ENCODE results near the gene C17orf100.
A peak's percentile ranks its signal among the peaks of the same experiment; 100 is the strongest.

Gene C17orf100

DNA sequence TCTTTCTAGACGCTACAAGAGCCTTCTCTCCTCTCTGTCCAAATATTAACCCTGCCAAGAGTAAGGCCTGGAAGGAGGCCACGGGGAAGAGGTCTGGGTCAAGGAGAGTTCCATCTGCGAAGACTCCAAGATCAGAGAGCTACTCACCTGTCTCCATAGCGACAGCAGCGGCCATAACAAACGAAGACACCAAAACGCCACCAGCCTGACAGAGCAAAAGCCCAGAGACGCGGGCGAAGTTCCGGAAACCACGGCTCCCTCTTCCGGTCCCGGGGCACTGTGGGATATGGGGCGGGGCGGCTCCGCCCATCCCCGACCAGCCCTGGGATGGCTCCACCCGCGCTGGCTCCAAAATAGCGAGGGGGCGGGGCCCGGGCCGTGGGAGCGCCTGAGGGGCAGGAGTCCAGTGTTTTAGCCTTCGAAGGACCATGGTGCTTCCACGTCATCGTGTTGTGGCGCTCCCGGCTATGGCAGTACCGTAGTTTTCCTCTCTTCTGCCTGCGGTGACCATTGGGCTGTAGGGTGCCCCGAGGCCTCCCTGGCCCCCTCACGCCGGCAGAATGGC lies at the start of gene C17orf100, which contains the start of gene MED31:
Gene C17orf100 (plus strand): TSS at position 409 of the 565 bp plus-strand sequence. CDS start 152 bp downstream, at position 561.
Gene MED31 (minus strand): TSS at position 252 of the 565 bp plus-strand sequence. CDS start 77 bp downstream, at position 175.
- DNase-seq (ENCODE audit: low read depth in 2 of 2), result peak; percentile 92 to 95

DNA sequence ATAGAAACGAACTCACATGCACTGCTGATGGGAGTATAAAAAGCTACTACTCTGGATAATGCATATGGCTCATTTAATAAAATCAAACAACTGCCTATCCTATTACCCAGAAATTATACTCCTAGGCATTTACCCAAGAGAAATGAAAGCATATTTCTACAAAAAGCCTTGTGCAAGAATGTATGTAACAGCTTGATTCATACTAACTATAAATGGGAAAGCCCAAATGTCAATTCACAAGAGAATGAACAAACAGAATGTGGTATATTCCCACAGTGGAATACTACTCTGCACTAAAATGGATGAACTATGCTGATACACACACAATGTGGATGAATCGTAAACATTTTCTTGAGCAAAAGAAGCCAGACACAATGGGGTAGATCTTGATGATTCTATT lies 49.4 kb upstream of the C17orf100 start:
- DNase-seq (ENCODE audit: low read depth in 2 of 2), result no peak

GRCh38 chr17:6603744-6604325 lies 47.7 kb upstream of the C17orf100 start:
- DNase-seq (ENCODE audit: low read depth in 2 of 2), result no peak

DNA sequence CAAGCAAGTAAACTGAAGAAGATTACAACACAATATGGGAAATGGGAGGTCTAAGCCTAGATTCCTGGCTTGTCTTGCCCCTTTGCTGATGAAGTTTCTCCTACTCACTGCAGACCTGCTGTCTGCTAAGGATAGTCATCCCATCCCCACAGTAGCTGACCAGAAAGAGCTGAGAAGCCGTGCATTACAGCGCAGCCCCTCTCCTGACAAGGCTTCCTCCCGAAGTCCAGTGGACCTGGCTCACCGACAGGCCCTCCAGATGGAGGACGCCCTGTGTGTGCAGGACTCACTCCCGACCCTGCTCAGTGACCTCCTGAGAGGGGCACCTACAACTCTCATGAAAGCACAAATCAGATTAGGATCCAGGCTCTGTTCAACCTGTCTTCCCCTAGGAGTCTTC lies 46.4 kb upstream of the C17orf100 start:
- DNase-seq (ENCODE audit: low read depth in 2 of 2), result no peak

DNA sequence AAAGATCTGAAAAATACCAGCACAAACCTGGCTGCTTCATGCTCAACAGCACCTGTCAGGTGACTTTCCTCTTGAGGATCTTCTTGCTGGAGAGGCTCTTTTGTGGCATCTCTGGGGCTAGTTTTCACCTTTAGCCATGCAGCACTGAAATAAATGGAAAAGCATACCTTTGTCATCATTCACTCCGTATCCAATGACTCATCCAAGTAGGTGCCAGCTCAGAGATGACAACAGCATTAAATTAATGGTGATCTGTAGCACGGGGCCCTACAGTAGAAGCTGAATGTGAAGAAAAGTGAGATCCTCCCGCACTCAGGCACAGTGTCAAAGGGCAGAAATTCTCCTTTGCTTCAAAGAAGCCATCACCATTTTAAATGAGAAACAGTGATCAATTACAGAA lies 43.2 kb upstream of the C17orf100 start:
- DNase-seq (ENCODE audit: low read depth in 2 of 2), result no peak

- DNase-seq (ENCODE audit: low read depth in 2 of 2), result no peak
Measured at GRCh38 chr17:6610011-6610410, 41.6 kb upstream of the C17orf100 start.

DNA sequence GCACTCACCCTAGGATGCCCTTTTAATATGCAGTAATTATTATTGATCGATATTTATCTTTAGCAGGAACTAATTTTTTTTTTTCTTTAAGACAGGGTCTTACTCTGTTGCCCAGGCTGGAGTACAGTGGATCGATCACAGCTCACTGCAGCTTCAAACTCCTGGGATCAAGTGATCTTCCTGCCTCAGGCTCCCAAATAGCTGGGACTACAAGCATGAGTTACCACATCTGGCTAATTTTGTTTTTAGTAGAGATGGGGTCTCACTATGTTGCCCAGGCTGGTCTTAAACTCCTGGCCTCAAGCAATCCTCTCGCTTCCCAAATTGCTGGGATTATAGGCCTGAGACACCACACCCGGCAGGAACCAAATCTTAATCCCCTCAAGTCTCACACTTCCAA lies 40.3 kb upstream of the C17orf100 start:
- DNase-seq (ENCODE audit: low read depth in 2 of 2), result no peak

DNA sequence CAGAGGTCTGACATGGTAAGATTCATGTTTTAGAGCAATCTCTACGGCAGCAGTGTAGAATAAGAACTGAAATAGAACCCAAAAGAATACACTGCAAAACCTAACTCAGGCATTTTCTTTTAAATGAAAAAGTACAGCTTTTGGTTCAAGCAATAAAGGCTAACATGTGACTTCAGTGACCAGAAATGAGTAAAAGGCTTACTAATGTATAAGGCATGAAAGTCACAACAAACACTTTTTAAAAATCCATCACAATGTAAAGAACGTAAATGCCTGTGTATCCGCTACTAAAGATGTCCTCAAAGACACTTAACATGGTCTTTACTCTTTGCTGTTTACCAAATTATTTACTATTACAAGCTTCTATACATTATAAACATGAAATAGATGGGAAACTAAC lies 27.6 kb upstream of the C17orf100 start:
- no peak for DNase-seq (ENCODE audit: low read depth in 2 of 2)

GRCh38 chr17:6626616-6627015 lies 24.9 kb upstream of the C17orf100 start:
- DNase-seq (ENCODE audit: low read depth in 2 of 2), result no peak

DNA sequence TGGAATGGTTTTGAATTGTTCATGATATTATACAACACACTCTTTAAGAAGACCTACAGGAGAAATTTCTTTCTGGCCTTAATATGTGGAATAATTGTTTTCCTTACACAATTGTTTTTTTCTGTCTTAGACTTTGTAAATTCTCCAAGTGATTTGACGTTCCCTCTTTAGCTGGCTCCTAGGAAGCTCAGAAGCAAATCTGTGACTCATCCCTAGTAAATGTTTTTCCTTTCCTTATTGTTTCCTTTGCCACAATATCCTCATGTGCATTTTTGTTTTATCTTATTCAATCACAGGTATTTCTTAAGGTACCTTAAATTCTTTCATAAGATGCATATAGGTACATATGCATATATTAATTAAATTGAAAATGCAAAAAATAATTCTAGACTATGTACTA lies 24.5 kb upstream of the C17orf100 start:
- DNase-seq (ENCODE audit: low read depth in 2 of 2), result no peak

- no peak for DNase-seq (ENCODE audit: low read depth in 2 of 2)
Measured at GRCh38 chr17:6630390-6630789, 21.2 kb upstream of the C17orf100 start.

GRCh38 chr17:6632530-6632929 lies 19.0 kb upstream of the C17orf100 start:
- DNase-seq (ENCODE audit: low read depth in 2 of 2), result no peak

GRCh38 chr17:6633263-6633662 lies 18.3 kb upstream of the C17orf100 start:
- no peak for DNase-seq (ENCODE audit: low read depth in 2 of 2)

- DNase-seq (ENCODE audit: low read depth in 2 of 2), result no peak
Measured at GRCh38 chr17:6636105-6636504, 15.5 kb upstream of the C17orf100 start.

DNA sequence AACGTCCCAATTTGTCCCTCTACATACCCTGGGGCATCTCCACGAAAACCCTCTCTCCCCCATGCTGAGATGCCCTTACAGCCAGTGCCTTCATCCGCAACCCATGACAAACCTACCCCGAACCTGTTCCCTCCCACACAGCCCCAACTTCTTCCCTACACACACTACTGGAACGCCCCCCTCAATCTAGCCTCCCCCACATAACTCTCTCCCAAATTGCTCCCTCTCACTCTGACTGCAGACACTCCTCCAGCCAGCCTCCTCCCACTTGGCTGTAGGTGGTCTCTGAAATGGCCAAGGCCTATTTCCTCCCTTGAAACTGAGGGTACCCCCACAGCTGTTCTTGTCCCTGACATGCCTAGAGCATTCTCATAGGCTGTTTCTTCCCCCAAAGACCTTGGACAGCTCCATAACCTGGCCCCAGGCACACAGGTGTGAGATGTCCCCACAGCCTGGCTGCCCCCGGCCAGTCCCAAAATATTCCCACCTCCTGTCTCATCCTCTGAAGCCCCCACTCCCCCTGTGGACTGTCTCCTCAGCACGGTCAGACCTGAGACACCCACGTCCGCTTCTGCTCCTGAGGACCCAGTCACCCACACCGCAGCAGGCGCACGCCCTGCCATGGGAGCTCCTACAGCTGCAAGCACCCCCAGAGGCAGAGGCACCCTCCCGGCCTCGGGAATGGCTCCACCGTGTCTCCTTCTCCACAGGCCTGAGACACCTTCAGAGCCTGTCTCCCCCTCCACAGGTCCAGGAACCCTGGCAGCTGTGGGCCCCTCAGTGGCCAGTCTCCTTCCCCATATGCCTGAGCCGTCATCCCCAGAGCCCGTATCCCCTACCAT lies 14.7 kb upstream of the C17orf100 start:
- DNase-seq (ENCODE audit: low read depth in 2 of 2), result no peak

DNA sequence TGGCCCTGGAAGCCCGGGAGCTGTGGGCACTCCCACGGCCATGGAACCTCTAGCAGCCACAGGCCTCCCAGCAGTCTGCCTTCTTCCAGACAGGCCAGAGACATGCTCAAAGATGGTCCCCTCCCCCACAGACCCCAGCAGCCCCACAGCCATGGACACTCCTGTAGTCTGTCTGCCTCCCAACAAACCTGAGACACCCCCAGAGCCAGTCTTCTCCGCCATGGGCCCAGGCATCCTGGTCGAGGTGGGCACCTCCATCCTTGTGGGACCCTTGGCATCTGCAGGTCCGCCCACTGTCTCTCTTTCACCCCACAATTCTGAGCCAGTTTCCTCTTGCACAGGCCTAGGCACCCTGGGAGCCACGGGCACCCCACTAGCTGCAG lies 14.1 kb upstream of the C17orf100 start:
- DNase-seq (ENCODE audit: low read depth in 2 of 2), result no peak

GRCh38 chr17:6638046-6638908 lies 13.3 kb upstream of the C17orf100 start:
- DNase-seq (ENCODE audit: low read depth in 2 of 2), result no peak

DNA sequence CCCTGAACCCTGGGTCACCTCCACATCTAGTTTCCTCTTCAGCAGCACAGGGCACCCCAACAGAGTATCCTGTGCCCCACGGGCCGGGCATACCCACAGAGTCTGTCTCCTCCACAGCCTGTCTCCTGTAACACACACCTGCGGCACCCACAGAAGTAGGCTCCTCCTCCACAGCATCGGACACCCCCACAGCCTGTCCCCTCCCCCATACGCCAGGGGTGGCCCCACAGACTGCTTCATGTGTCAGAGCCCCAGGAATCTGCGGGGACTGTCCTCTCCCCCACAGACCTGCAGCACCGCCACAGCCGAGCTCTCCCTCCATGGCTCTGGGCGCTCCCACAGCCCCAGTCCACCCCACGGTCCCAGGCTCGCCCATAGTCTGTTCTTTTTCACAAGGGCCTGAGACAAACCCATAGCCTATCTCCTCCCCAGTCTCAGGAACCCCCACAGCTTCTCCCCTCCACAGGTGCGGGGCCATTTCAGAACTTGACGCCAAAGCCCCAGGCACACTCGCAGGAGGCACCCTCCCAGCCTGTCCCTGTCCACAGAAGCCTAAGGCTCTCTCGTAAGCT lies 12.5 kb upstream of the C17orf100 start:
- DNase-seq (ENCODE audit: low read depth in 2 of 2), result no peak

DNA sequence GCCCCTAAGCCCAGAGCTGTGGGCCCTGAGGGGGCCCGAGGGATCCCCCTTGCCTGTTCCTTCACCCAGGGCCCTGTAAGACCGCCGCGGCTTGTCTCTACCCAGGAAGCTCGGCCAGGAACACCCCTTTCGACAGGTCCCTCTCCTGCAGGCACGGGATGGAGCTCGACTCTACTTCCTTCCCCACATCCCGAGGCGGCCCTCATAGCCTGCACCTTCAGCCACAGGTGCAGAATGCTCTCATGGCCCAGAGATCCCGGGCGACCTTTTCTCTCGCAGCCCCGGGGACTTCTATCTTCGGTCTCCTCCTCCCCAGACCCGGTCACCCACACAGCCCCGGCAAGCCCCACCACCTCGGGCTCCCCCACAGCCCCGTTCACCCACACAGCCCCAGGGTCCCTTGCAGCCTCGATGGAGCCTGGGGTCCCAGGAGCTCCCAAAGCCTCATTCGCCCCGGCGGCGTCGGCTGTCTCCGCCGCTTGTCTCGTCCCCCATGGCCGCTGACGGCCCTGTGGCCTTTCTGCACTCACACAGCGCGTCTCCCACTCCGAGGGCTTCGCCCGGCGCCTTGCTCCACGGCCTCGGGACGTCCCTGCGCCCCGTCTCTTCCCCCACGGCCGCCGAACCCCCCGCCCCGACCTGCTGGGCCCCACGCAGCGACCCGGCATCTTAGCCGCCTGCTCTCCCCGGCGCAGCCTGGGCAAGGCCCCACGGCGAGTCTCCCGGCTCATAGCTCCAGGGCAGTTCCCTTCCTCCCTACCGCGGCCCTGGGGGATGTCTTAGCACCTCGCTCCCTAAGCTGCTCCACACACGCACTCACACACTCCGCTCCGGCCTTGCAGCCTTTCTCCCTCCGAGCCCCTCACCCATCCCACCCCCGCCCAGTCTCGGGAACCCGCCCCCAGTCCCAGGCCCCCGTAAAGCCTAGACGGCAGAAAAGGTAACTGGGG lies 11.7 kb upstream of the C17orf100 start:
- no peak for DNase-seq (ENCODE audit: low read depth in 2 of 2)

DNA sequence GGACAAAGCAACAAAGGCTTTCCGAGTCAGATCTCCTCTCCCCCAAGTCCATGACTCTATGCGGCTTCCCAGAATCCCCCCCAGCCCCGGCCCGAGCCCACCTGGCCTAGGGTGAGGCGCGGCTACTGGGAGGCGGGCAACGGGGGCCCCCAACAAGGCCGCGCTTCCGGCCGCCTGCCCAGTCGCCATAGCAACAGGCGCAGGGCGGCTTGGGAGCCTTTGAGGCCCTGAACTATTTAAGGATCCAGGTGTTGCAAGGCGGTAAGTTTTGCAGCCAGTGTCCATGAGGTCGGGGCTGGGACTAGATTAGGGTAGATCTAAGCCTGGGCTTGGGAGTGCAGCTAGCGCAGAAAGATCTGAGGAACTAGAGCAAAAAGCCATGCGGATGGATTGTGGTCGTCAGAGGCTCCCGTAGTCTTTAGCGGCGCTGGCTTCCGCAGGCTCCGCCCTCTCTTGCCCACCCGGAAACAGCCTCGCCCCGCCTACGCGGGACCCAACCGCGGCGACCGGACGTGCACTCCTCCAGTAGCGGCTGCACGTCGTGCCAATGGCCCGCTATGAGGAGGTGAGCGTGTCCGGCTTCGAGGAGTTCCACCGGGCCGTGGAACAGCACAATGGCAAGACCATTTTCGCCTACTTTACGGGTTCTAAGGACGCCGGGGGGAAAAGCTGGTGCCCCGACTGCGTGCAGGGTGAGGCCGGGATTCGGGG lies 10.9 kb upstream of the C17orf100 start, which contains the start of the genes KIAA0753 and TXNDC17:
Gene KIAA0753 (minus strand): TSS at position 176 of the 711 bp plus-strand sequence. CDS start 5,608 bp downstream, outside the sequence.
Gene TXNDC17 (plus strand): TSS at position 525 of the 711 bp plus-strand sequence. CDS start 23 bp downstream, at position 548.
- peak; percentile 93 for DNase-seq (ENCODE audit: low read depth in 2 of 2)
